K562 (cell line): ENCODE results near the gene MRPL11. TPM values are rescaled to one million over a fixed set of nuclear protein-coding genes. Genes with fewer than 3 reads are reported as not detected.

Experiments
- ATF7 ChIP-seq: fragments of 450-650 bp; IDR thresholded peaks from 2 replicates; pipeline ENCODE4 v1.7.1; 2014; ENCODE audit warnings: mild to moderate bottlenecking, moderate library complexity
- ETV1 ChIP-seq: fragments of 450-650 bp; conservative IDR thresholded peaks from 2 replicates; pipeline ENCODE4 v1.6.1; 2016; ENCODE audit warnings: missing genetic modification characterization, control low read depth, low read depth, missing compliant biosample characterization
- FUS ChIP-seq: fragments of 200-400 bp; formaldehyde crosslinking; optimal IDR thresholded peaks from 2 replicates; pipeline ENCODE3; 2017; ENCODE audit warnings: low read depth, low read length
- GATA2 ChIP-seq: sonication (generic); formaldehyde crosslinking; IDR thresholded peaks from 2 replicates; pipeline ENCODE4 v1.4.0; 2020; ENCODE audit warnings: mild to moderate bottlenecking, missing genetic modification reagents
- GATAD2A ChIP-seq: fragments of 450-650 bp; IDR thresholded peaks from 2 replicates; pipeline ENCODE4 v1.6.1; 2017
- MIER1 ChIP-seq: fragments of 450-650 bp; IDR thresholded peaks from 2 replicates; pipeline ENCODE4 v1.6.1; 2016; ENCODE audit warnings: antibody characterized with exemption, mild to moderate bottlenecking, low read depth
- PURB ChIP-seq: sonication (generic); formaldehyde crosslinking; IDR thresholded peaks from 2 replicates; pipeline ENCODE4 v1.9.0; 2021; ENCODE audit warnings: low read depth, mild to moderate bottlenecking, missing genetic modification reagents
- TBP ChIP-seq: optimal IDR thresholded peaks from 2 replicates; pipeline ENCODE3; 2011; ENCODE audit warnings: low read depth, low read length, improper control_type of control experiment
- ZNF561 ChIP-seq: fragments of 450-650 bp; formaldehyde crosslinking; conservative IDR thresholded peaks from 2 replicates; pipeline ENCODE4 v1.4.0; 2020; ENCODE audit warnings: mild to moderate bottlenecking, moderate library complexity
- polyA plus RNA-seq, 8 experiments: library from polyadenylated mRNA; depleted of rRNA in 4 of 8; stranded (reverse) in 5 of 8; unstranded in 3 of 8; fragments of >200 nt; fragmentation: Nextera tagmentation in 2 of 8; fragmentation: Illumina TruSeq in 1 of 8; extraction: Ambion mirVana in 2 of 8; extraction: Trizol in 1 of 8; gene quantifications; 2 replicates each; pipeline versions ENCODE4 v1.2.1 to v1.2.3, GENCODE V29; 2011 to 2014; ENCODE audit warnings: inconsistent platforms in 1 of 8, missing spikeins in 1 of 8
- total RNA-seq, 7 experiments: library from RNA; depleted of rRNA in 6 of 7; stranded (reverse); fragments of >200 nt in 6 of 7; fragmentation: Illumina TruSeq in 2 of 7; extraction: Trizol in 2 of 7; gene quantifications; 2 replicates each; pipeline versions ENCODE4 v1.2.1 to v1.2.3, GENCODE V29; 2011 to 2021; ENCODE audit warnings: low replicate concordance in 1 of 7
- TF ChIP-seq, protein P1 (sequence below), 2 experiments: fragments of 450-650 bp; formaldehyde crosslinking in 1 of 2; IDR thresholded peaks; 2 replicates each; pipeline versions ENCODE4 v1.4.0 to v1.6.1; 2014 to 2020; ENCODE audit warnings: mild to moderate bottlenecking in 2 of 2, borderline replicate concordance in 1 of 2, low read depth in 1 of 2
- TF ChIP-seq, protein P2 (sequence below): sonication (generic); formaldehyde crosslinking; IDR thresholded peaks from 2 replicates; pipeline ENCODE4 v1.8.1; 2023; ENCODE audit warnings: mild to moderate bottlenecking, missing genetic modification reagents

Gene MRPL11
- total and polyA plus RNA-seq, 9 of the 15 experiments (the other 6 are each of a cell fraction or from before 2014, with no cell fraction given): 33.0 to 173 (median 91.9) TPM

DNA sequence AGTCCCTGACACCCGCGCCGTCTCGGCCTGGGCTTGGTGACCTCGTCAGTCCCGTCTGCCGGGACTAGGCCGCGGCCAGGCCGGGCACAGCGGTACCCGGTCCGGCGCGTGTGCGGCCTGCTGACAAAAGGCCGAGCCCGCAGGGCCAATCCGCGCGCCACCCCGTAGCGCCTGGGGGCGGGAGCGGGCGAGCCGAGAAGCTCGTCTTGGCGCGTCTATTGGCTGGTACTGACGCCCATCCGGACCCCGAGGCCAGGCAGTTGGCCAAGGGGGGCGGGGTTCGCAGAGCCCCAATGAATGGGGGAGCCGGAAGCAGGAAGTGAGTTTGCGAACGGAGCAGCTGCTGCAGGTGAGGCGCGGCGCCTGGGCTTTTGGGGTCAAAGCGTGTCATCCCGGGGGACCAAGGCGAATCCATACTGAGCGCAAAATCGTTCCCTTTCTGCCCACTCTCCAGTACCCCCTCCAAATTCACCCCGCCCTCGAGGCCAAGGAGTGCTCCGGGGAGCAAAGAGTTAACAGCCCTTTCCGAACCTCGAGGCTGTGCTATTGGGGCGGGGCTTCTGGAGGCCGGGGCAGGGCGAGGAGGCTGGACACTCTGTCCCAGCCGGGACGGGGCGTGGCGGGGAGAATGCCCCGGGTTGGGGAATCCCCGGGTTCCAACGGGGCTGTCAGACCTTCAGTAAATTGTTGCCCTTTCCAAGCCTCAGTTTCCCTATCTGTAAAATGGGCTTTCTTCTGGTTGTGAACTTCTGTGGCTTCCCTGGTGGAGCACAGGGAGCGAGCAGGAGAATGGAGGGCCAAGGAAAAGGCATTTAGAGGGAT is 41.7 kb upstream of the MRPL11 start, which contains the start of gene DPP3 (continued):
- TF ChIP-seq, protein P1, sequence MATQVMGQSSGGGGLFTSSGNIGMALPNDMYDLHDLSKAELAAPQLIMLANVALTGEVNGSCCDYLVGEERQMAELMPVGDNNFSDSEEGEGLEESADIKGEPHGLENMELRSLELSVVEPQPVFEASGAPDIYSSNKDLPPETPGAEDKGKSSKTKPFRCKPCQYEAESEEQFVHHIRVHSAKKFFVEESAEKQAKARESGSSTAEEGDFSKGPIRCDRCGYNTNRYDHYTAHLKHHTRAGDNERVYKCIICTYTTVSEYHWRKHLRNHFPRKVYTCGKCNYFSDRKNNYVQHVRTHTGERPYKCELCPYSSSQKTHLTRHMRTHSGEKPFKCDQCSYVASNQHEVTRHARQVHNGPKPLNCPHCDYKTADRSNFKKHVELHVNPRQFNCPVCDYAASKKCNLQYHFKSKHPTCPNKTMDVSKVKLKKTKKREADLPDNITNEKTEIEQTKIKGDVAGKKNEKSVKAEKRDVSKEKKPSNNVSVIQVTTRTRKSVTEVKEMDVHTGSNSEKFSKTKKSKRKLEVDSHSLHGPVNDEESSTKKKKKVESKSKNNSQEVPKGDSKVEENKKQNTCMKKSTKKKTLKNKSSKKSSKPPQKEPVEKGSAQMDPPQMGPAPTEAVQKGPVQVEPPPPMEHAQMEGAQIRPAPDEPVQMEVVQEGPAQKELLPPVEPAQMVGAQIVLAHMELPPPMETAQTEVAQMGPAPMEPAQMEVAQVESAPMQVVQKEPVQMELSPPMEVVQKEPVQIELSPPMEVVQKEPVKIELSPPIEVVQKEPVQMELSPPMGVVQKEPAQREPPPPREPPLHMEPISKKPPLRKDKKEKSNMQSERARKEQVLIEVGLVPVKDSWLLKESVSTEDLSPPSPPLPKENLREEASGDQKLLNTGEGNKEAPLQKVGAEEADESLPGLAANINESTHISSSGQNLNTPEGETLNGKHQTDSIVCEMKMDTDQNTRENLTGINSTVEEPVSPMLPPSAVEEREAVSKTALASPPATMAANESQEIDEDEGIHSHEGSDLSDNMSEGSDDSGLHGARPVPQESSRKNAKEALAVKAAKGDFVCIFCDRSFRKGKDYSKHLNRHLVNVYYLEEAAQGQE (IDR thresholded peaks at IDR 0.05; ENCODE audit: borderline replicate concordance): no peak; the same call in 1 of the 2 replicates
- TF ChIP-seq, protein P1 (CRISPR knock-in tag; IDR thresholded peaks at IDR 0.05; ENCODE audit: low read depth): no peak; the same call in 1 of the 2 replicates
- peak; percentile 53 for TF ChIP-seq FUS
- peak; percentile 4; the same call in 1 of the 2 replicates for TF ChIP-seq GATAD2A
- TF ChIP-seq PURB (CRISPR knock-in tag): no peak
- TF ChIP-seq ETV1 (tag): peak; percentile 88
- TF ChIP-seq ZNF561 (CRISPR knock-in tag): no peak
- TF ChIP-seq, protein P2, sequence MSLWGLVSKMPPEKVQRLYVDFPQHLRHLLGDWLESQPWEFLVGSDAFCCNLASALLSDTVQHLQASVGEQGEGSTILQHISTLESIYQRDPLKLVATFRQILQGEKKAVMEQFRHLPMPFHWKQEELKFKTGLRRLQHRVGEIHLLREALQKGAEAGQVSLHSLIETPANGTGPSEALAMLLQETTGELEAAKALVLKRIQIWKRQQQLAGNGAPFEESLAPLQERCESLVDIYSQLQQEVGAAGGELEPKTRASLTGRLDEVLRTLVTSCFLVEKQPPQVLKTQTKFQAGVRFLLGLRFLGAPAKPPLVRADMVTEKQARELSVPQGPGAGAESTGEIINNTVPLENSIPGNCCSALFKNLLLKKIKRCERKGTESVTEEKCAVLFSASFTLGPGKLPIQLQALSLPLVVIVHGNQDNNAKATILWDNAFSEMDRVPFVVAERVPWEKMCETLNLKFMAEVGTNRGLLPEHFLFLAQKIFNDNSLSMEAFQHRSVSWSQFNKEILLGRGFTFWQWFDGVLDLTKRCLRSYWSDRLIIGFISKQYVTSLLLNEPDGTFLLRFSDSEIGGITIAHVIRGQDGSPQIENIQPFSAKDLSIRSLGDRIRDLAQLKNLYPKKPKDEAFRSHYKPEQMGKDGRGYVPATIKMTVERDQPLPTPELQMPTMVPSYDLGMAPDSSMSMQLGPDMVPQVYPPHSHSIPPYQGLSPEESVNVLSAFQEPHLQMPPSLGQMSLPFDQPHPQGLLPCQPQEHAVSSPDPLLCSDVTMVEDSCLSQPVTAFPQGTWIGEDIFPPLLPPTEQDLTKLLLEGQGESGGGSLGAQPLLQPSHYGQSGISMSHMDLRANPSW: 0 out of 2 replicates have a peak, but pooled peaks have one; percentile 75
- TF ChIP-seq GATA2: no peak
- TF ChIP-seq TBP: peak; percentile 76
- 0 out of 2 replicates have a peak, but pooled peaks have one; percentile 15 for TF ChIP-seq MIER1
- TF ChIP-seq ATF7: peak; percentile 77
